Measurements from ENCODE around the gene GLYR1. TPM values are rescaled to one million over a fixed set of nuclear protein-coding genes. Genes with fewer than 3 reads are reported as not detected.

Gene GLYR1
- total and polyA plus RNA-seq, 2 donors (not counting 1 experiment from before 2014, with no cell fraction given) = 34.0 to 137 TPM

DNA sequence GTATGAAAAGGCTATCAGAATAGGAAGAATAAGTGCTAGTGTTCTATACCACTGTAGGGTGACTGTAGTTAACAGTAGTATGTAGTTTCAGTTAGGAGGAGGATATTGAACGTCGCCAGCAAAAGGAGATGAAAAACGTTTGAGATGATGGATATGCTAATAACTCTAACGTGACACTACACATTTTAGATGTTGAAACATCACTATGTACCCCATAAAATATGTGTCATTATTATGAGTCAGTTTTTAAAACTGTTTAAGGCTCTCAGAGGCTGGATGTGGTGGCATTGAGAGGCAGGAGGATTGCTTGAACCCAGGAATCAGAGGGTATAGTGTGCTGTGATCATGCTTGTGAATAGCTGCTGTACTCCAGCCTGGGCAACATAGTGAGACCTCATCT, 32.0 kb upstream of the GLYR1 start:
- TF ChIP-seq EZH2 (IDR thresholded peaks at IDR 0.05; ENCODE audit: borderline replicate concordance, insufficient read depth, low read depth, low read length, poor library complexity, severe bottlenecking) (no peak), CTCF (IDR thresholded peaks at IDR 0.05) (no peak)
- Histone ChIP-seq H3K4me2 (replicated peaks; ENCODE audit: low read depth, low read length, poor library complexity, severe bottlenecking) (no peak overlapping the region), H3K9me3 (ENCODE audit: control extremely low read depth in 1 of 3, control insufficient read depth in 2 of 3, insufficient read depth in 1 of 3, low read length in 2 of 3) (no peaks in the 10 kb centered on the region), H3K27ac (ENCODE audit: low read length in 2 of 2) (no peak overlapping the region), H3K9ac (ENCODE audit: low read length) (no peak overlapping the region), H3K27me3 (replicated peaks in 1 of 4; ENCODE audit: control extremely low read depth in 1 of 4, control insufficient read depth in 3 of 4, insufficient read depth in 4 of 4, low read length in 3 of 4) (no peaks in the 10 kb centered on the region), H3K4me1 (ENCODE audit: control insufficient read depth in 2 of 2, insufficient read depth in 2 of 2, low read length in 2 of 2) (no peaks in the 10 kb centered on the region), H2AFZ (ENCODE audit: insufficient read depth, low read depth, low read length, poor library complexity, severe bottlenecking) (no peak overlapping the region), H4K20me1 (ENCODE audit: control insufficient read depth, insufficient read depth, low read length, poor library complexity, severe bottlenecking) (no peaks in the 10 kb centered on the region), H3K79me2 (ENCODE audit: control insufficient read depth, insufficient read depth, low read length) (no peaks in the 10 kb centered on the region), H3K4me3 (ENCODE audit: control extremely low read depth in 1 of 5, extremely low read depth in 1 of 5, insufficient read depth in 1 of 5, low read depth in 2 of 5, low read length in 4 of 5) (no peak overlapping the region), H3K36me3 (replicated peaks in 1 of 2; ENCODE audit: control extremely low read depth in 1 of 2, control insufficient read depth in 1 of 2, extremely low read depth in 1 of 2, insufficient read depth in 2 of 2, low read length in 1 of 2) (peaks cover 0 to 74% of the 10 kb centered on the region in 2 experiments)
- intact Hi-C loops (cut with micrococcal nuclease) = no loop called here
- Mint-ChIP-seq H3K27me3 (no peaks in the 10 kb centered on the region), H3K27ac (no peak overlapping the region), H3K4me1 (no peaks in the 10 kb centered on the region), H3K4me3 (no peak overlapping the region), H3K9me3 (ENCODE audit: insufficient read depth) (no peaks in the 10 kb centered on the region)
- ATAC-seq (ENCODE audit: low read depth) = no peak
- ChIA-PET POLR2A (no interaction called here), CTCF (no interaction called here)
- no CpG with 5 or more reads among the region's 4 CpGs for WGBS (ENCODE audit: insufficient coverage)
- DNase-seq = no peak

DNA sequence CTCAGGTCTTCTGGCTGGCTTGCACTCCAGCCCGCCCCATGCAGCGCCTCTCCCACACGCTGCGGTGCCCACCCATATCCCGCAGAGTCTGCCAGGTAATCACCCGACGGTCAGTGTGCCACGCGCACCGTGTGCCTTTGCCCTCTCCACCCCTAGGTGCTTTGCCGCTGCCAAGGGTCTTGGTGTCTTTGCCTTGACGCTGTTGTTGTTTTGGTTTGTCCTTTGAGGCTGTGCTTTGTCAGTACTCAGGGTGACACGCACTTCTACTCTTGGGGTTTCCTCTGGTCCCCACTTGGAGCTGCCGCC, 30.2 kb upstream of the GLYR1 start:
- no peaks in the 10 kb centered on the region for H3K4me1 ChIP-seq (ENCODE audit: control insufficient read depth in 2 of 2, insufficient read depth in 2 of 2, low read length in 2 of 2)
- H2AFZ ChIP-seq (ENCODE audit: insufficient read depth, low read depth, low read length, poor library complexity, severe bottlenecking) = no peak overlapping the region
- H3K9ac ChIP-seq (ENCODE audit: low read length) = no peak overlapping the region
- 96% methylated on average over 13 of the region's 14 CpGs for WGBS (ENCODE audit: insufficient coverage)
- no peak overlapping the region for H3K4me2 ChIP-seq (replicated peaks; ENCODE audit: low read depth, low read length, poor library complexity, severe bottlenecking)
- Mint-ChIP-seq H3K9me3 (ENCODE audit: insufficient read depth) (no peaks in the 10 kb centered on the region), H3K4me1 (no peaks in the 10 kb centered on the region), H3K27ac (no peak overlapping the region), H3K4me3 (no peak overlapping the region), H3K27me3 (no peaks in the 10 kb centered on the region)
- no peaks in the 10 kb centered on the region for H3K79me2 ChIP-seq (ENCODE audit: control insufficient read depth, insufficient read depth, low read length)
- H3K4me3 ChIP-seq (ENCODE audit: control extremely low read depth in 1 of 5, extremely low read depth in 1 of 5, insufficient read depth in 1 of 5, low read depth in 2 of 5, low read length in 4 of 5) = no peak overlapping the region
- H3K36me3 ChIP-seq (replicated peaks in 1 of 2; ENCODE audit: control extremely low read depth in 1 of 2, control insufficient read depth in 1 of 2, extremely low read depth in 1 of 2, insufficient read depth in 2 of 2, low read length in 1 of 2) = peaks cover 0 to 76% of the 10 kb centered on the region in 2 experiments
- CTCF ChIA-PET = no interaction called here
- no peaks in the 10 kb centered on the region for H3K27me3 ChIP-seq (replicated peaks in 1 of 4; ENCODE audit: control extremely low read depth in 1 of 4, control insufficient read depth in 3 of 4, insufficient read depth in 4 of 4, low read length in 3 of 4)
- POLR2A ChIA-PET = no interaction called here
- H3K27ac ChIP-seq (ENCODE audit: low read length in 2 of 2) = no peak overlapping the region
- no peak for TF ChIP-seq CTCF (IDR thresholded peaks at IDR 0.05)
- TF ChIP-seq EZH2 (IDR thresholded peaks at IDR 0.05; ENCODE audit: borderline replicate concordance, insufficient read depth, low read depth, low read length, poor library complexity, severe bottlenecking) = no peak
- H3K9me3 ChIP-seq (ENCODE audit: control extremely low read depth in 1 of 3, control insufficient read depth in 2 of 3, insufficient read depth in 1 of 3, low read length in 2 of 3) = no peaks in the 10 kb centered on the region
- H4K20me1 ChIP-seq (ENCODE audit: control insufficient read depth, insufficient read depth, low read length, poor library complexity, severe bottlenecking) = no peaks in the 10 kb centered on the region
- intact Hi-C loops (cut with micrococcal nuclease) = no loop called here
- DNase-seq (no peak), ATAC-seq (ENCODE audit: low read depth) (no peak)

All from B cell (primary cell).